MCF 10A (cell line): ENCODE measurements around the gene ABHD17B. TPM values are rescaled to one million over a fixed set of nuclear protein-coding genes. Genes with fewer than 3 reads are reported as not detected.

Source experiments
- BruUV-seq: library from RNA; stranded (reverse); fragments of 400-500 nt; replicated peaks from 2 replicates; lab custom pipeline; 2021; lab: Mats Ljungman, UMichigan
- CTCF ChIA-PET: fragments of 300-600 bp; sonication (Branson Sonifier 250); formaldehyde crosslinking; extraction: SDS; loops from one replicate; lab custom pipeline; 2021; ENCODE audit warnings: antibody characterized with exemption, inconsistent platforms; lab: Yijun Ruan, JAX
- POLR2A ChIA-PET: fragments of 300-600, 350-650 bp; sonication (Branson Sonifier 250); formaldehyde crosslinking; extraction: SDS; loops from one replicate; lab custom pipeline; 2020; ENCODE audit warnings: antibody characterized with exemption, inconsistent platforms; lab: Yijun Ruan, JAX
- DNase-seq: peaks from one replicate; pipeline ENCODE4 v3.0.0-alpha.2; 2018; ENCODE audit not compliant: unreplicated experiment
- H3K27ac Mint-ChIP-seq: one replicate; pipeline ENCODE4 v1.8.0; 2022; ENCODE audit warnings: mild to moderate bottlenecking, low read depth, mixed read lengths; ENCODE audit not compliant: unreplicated experiment
- H3K27me3 Mint-ChIP-seq: one replicate; pipeline ENCODE4 v1.8.0; 2022; ENCODE audit warnings: mixed read lengths; ENCODE audit not compliant: insufficient read depth, unreplicated experiment
- H3K36me3 Mint-ChIP-seq: one replicate; pipeline ENCODE4 v1.8.0; 2022; ENCODE audit warnings: mild to moderate bottlenecking, moderate library complexity, mixed read lengths; ENCODE audit not compliant: insufficient read depth, unreplicated experiment
- H3K4me1 Mint-ChIP-seq: one replicate; pipeline ENCODE4 v1.8.0; 2022; ENCODE audit warnings: mixed read lengths; ENCODE audit not compliant: insufficient read depth, unreplicated experiment
- H3K4me3 Mint-ChIP-seq: one replicate; pipeline ENCODE4 v1.8.0; 2022; ENCODE audit warnings: mild to moderate bottlenecking, moderate library complexity, mixed read lengths; ENCODE audit not compliant: unreplicated experiment
- H3K9me3 Mint-ChIP-seq: one replicate; pipeline ENCODE4 v1.8.0; 2022; ENCODE audit warnings: mixed read lengths; ENCODE audit not compliant: unreplicated experiment
- intact Hi-C: fragments of 100-400 bp; cut with micrococcal nuclease; formaldehyde crosslinking; loops from 2 replicates; pipeline ENCODE4 v1.14.1; 2022
- total RNA-seq: library from RNA; stranded (reverse); gene quantifications from 2 replicates; pipeline ENCODE4 v1.2.3, GENCODE V29; 2022
- TF ChIP-seq, protein P1 (sequence below): fragments of 200-600 bp; IDR thresholded peaks from one replicate; pipeline ENCODE4 v1.8.0; 2022; ENCODE audit warnings: antibody characterized with exemption, mild to moderate bottlenecking; ENCODE audit not compliant: unreplicated experiment

ABHD17B gene
- total RNA-seq, 1 experiment from 2014 or later = 10.5 TPM

DNA sequence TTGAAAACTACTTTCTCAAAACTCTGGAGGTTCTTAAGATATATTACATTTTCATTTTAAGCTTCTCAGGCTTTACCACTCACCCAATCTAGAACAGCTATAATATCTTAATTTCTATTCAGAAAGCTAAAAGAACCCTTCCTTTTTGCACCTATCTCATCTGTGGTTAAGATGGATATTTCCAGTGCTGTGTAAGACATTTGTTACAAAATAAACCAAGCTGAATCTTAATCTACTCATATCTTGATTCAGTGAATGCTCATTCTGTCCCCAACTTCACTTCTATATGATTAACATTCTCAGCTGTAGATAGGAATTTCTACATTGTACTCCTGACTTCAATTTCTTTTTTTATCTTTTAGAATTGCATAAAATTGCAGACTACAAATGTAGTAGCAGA is 15.0 kb downstream of the ABHD17B start:
- TF ChIP-seq, protein P1, sequence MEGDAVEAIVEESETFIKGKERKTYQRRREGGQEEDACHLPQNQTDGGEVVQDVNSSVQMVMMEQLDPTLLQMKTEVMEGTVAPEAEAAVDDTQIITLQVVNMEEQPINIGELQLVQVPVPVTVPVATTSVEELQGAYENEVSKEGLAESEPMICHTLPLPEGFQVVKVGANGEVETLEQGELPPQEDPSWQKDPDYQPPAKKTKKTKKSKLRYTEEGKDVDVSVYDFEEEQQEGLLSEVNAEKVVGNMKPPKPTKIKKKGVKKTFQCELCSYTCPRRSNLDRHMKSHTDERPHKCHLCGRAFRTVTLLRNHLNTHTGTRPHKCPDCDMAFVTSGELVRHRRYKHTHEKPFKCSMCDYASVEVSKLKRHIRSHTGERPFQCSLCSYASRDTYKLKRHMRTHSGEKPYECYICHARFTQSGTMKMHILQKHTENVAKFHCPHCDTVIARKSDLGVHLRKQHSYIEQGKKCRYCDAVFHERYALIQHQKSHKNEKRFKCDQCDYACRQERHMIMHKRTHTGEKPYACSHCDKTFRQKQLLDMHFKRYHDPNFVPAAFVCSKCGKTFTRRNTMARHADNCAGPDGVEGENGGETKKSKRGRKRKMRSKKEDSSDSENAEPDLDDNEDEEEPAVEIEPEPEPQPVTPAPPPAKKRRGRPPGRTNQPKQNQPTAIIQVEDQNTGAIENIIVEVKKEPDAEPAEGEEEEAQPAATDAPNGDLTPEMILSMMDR = no peak
- H3K9me3 Mint-ChIP-seq = no peaks in the 10 kb centered on the region
- no peaks in the 10 kb centered on the region for H3K27me3 Mint-ChIP-seq
- no peak overlapping the region for H3K27ac Mint-ChIP-seq
- no TSS peak for BruUV-seq
- peaks cover 5% of the 10 kb centered on the region for H3K36me3 Mint-ChIP-seq
- intact Hi-C loops = no loop called here
- no peak for DNase-seq
- H3K4me3 Mint-ChIP-seq = no peak overlapping the region
- CTCF ChIA-PET = interaction anchor here (0.6 to 1.1 kb wide), 3 partner anchors 26 to 135 kb away, joined by 3 to 4 read pairs (median 3); no protein-coding TSS in a partner anchor
- POLR2A ChIA-PET = interaction anchor here (0.7 to 1.6 kb wide), 3 partner anchors 13 to 188 kb away, joined by 4 to 7 read pairs (median 5); partner anchors contain the start of genes ABHD17B and C9orf85
- peaks cover 9% of the 10 kb centered on the region for H3K4me1 Mint-ChIP-seq

DNA sequence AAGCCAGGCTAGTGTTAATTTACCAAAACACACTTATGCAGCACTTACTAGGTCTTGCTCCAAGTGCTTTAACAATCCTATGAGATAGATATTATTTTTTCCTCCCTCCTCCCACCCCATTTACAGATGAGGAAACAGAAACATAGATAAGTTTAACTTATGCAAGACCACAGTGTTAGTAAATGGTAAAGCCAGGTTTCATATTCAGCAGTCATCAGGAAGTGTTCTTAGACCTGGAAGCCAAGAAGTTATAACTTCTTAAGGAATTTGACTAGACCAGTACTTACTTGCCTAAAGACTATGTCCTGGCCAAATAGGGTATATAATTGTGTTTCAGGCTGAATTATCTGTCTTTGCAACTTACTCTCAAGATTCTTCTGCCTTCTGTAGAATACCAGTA is 15.9 kb downstream of the ABHD17B start:
- H3K27me3 Mint-ChIP-seq = no peaks in the 10 kb centered on the region
- intact Hi-C loops = no loop called here
- no peaks in the 10 kb centered on the region for H3K9me3 Mint-ChIP-seq
- H3K27ac Mint-ChIP-seq = no peak overlapping the region
- DNase-seq = peak; percentile 5
- H3K36me3 Mint-ChIP-seq = peaks cover 5% of the 10 kb centered on the region
- TF ChIP-seq, protein P1 = no peak
- H3K4me3 Mint-ChIP-seq = no peak overlapping the region
- POLR2A ChIA-PET = interaction anchor here (0.6 to 1.6 kb wide), 5 partner anchors 14 to 18 kb away, joined by 3 to 7 read pairs (median 4); partner anchors contain the start of genes ABHD17B and C9orf85
- H3K4me1 Mint-ChIP-seq = peaks cover 9% of the 10 kb centered on the region
- BruUV-seq = no TSS peak
- CTCF ChIA-PET = interaction anchor here (0.7 to 1.1 kb wide), 2 partner anchors 26 to 136 kb away, joined by 3 to 4 read pairs; no protein-coding TSS in a partner anchor

DNA sequence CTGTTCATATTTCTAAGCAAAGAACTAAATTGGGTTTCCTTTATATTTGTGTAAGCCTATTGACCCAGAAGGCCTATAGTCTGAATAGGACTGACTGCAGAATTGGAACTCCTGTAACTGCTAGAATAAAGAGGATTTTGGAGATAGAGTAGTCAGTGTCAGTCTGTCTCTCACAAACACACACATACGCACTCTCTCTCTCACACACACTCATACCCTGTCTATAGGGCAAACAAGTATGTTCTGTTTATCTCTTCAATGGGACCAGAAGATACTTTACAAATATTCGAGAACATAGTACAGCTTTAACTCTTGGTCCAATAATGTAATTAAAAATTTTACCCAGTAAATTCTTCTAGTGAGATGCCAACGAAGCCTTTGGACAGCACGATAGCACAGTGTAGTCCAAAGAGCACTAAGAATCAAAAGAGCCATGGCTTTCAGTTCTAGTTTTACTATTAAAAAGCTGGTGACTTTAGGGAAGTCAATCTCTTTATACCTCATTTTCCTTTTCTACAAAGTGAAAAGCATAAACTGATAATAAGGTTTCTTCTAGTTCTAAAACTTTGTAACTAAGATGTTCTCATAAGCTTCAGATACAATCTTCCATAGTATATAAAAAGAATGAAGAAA is 19.3 kb downstream of the ABHD17B start:
- BruUV-seq = no TSS peak
- Mint-ChIP-seq H3K4me1 (no peaks in the 10 kb centered on the region), H3K27me3 (no peaks in the 10 kb centered on the region), H3K4me3 (no peak overlapping the region), H3K36me3 (no peaks in the 10 kb centered on the region), H3K9me3 (no peaks in the 10 kb centered on the region), H3K27ac (no peak overlapping the region)
- intact Hi-C loops = no loop called here
- ChIA-PET POLR2A (interaction anchor here (0.9 to 1.1 kb wide), 2 partner anchors 20 kb away, joined by 3 to 7 read pairs; partner anchors contain the start of genes ABHD17B and C9orf85), CTCF (interaction anchor here (0.6 to 1.4 kb wide), 4 partner anchors 17 to 815 kb away, joined by 3 to 5 read pairs (median 4); no protein-coding TSS in a partner anchor)
- TF ChIP-seq, protein P1 = no peak
- no peak for DNase-seq

DNA sequence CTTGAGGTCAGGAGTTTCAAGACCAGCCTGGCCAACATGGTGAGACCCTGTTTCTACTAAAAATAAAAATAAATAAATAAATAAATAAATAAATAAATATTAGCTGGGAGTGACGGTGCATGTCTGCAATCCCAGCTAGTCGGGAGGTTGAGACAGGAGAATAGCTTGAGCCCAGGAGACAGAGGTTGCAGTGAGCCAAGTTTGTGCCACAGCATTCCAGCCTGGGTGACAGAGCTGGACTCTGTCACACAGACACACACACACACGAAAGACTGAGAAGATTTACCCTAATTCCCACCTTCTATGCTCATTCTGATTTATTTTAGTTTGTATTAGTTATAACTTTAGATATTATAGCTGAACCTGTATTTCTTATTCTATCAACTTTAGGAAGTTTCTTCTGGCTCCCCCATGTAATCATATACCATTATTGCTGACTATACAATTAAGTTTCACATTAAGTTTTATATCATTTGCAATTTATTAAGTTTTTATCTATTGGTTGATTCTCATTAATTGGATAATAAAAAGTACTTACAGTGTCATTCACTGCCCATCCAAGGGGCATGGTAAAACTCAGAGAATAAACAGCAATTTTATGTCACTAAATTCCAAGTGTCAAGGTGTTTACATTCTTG is 20.8 kb downstream of the ABHD17B start:
- BruUV-seq = no TSS peak
- no peak overlapping the region for H3K27ac Mint-ChIP-seq
- H3K4me3 Mint-ChIP-seq = no peak overlapping the region
- no peak for DNase-seq
- H3K36me3 Mint-ChIP-seq = no peaks in the 10 kb centered on the region
- intact Hi-C loops = no loop called here
- no peaks in the 10 kb centered on the region for H3K27me3 Mint-ChIP-seq
- ChIA-PET CTCF (interaction anchor here (0.6 to 1.2 kb wide), 3 partner anchors 24 to 1081 kb away, joined by 3 to 5 read pairs (median 4); no protein-coding TSS in a partner anchor), POLR2A (interaction anchor here (0.6 kb wide), 3 partner anchors 17 to 987 kb away, joined by 3 read pairs; no protein-coding TSS in a partner anchor)
- TF ChIP-seq, protein P1 = no peak
- no peaks in the 10 kb centered on the region for H3K4me1 Mint-ChIP-seq
- H3K9me3 Mint-ChIP-seq = no peaks in the 10 kb centered on the region
